ENCODE measurements around the gene HCLS1.
"Not testable (repeated sequence)": the region's sequence is repeated elsewhere in the genome, so short reads cannot be mapped to it uniquely, and the experiment has no call there.

The HCLS1 gene

GRCh38 chr3:121594850-121595249 lies 65.9 kb downstream of the HCLS1 start:
- no peak for DNase-seq

DNA sequence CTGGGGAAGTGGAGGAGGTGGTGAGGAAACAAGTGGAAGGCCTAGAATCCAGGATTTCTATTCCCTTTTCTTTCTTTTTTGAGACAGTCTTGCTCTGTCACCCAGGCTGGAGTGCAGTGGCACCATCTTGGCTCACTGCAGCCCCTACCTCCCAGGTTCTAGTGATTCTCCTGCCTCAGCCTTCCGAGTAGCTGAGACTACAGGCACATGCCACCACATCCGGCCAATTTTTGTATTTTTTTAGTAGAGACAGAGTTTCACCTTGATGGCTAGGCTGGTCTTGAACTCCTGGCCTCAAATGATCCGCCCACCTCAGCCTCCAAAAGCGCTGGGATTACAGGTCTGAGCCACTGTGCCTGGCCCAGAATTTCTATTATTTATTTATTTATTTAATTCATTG lies 66.9 kb downstream of the HCLS1 start:
- not testable (repeated sequence) for DNase-seq

GRCh38 chr3:121592856-121593702 lies 67.6 kb downstream of the HCLS1 start, which contains the start of gene FBXO40:
Gene FBXO40 (plus strand): TSS chr3:121593379. CDS start chr3:121620576, 27,197 bp downstream.
- DNase-seq, result no peak

- no peak for DNase-seq
Measured at GRCh38 chr3:121584418-121584817, 76.3 kb downstream of the HCLS1 start.

DNA sequence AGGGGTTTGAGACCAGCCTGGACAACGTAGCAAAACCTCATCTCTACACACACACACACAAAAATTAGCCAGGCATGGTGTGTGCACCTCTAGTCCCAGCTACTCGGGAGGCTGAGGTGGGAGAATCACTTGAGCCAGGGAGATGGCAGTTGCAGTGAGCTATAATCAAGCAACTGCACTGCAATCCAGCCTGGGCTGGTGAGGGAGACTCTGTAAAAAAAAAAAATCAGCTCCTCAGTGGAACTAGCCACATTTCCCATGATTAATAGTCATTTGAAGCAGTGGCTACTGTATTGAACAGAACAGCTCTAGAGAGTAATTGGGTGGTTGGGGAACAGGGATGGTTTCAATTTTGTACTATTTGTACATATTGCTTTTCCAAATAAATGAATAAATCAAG lies 79.0 kb downstream of the HCLS1 start:
- DNase-seq, result no peak
